GM21717 (cell line): ENCODE data around the gene NPFFR2.
"Not testable (repeated sequence)": the region's sequence is repeated elsewhere in the genome, so short reads cannot be mapped to it uniquely, and the experiment has no call there.

ENCODE experiments used
- ATAC-seq: cut with Tn5 transposase; IDR thresholded peaks from one replicate; pipeline ENCODE4 v1.9.1; 2021; ENCODE audit warnings: mild to moderate bottlenecking, moderate library complexity; ENCODE audit not compliant: unreplicated experiment

NPFFR2 gene

GRCh38 chr4:72111863-72112262 is 80.1 kb downstream of the NPFFR2 start:
- ATAC-seq: no peak

GRCh38 chr4:72112514-72113156 is 80.8 kb downstream of the NPFFR2 start:
- peak; percentile 87 for ATAC-seq

DNA sequence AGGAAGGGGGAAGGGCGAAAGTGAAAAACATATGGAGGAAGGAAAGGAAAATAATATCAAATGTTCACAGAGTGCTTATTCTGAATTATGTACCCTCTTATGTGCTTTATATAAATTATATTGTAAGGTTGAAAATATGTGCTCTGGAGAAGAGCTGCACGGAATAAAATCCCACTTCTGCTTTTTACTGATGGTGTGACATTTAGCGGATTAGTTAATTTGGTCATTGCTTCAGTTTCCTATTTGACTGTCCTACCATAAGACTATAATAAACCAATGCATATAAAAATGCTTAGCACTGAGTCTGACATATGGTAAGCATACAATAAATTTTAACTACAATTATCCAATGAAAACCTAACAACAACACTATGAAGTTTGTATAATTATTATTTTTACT is 86.2 kb downstream of the NPFFR2 start:
- ATAC-seq: no peak

- ATAC-seq: no peak
These were observed 88.1 kb downstream of the NPFFR2 start for GRCh38 chr4:72119946-72120345.

DNA sequence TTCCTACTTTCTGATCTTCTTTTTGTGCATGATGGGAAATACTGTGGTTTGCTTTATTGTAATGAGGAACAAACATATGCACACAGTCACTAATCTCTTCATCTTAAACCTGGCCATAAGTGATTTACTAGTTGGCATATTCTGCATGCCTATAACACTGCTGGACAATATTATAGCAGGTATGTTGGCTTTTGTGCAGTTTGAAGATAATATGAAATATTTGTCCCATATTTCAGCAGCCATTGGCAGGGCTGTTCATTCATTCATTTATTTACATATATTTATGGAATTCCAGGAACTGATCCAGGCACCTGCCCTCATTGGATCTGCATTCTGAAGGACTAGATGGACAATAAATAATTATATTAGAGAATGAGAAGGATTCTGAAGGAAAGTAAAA is 96.9 kb downstream of the NPFFR2 start:
- ATAC-seq: no peak

- no peak for ATAC-seq
These were observed 104.6 kb downstream of the NPFFR2 start for GRCh38 chr4:72136429-72136828.

- not testable (repeated sequence) for ATAC-seq
These were observed 108.2 kb downstream of the NPFFR2 start for GRCh38 chr4:72139997-72140396.

DNA sequence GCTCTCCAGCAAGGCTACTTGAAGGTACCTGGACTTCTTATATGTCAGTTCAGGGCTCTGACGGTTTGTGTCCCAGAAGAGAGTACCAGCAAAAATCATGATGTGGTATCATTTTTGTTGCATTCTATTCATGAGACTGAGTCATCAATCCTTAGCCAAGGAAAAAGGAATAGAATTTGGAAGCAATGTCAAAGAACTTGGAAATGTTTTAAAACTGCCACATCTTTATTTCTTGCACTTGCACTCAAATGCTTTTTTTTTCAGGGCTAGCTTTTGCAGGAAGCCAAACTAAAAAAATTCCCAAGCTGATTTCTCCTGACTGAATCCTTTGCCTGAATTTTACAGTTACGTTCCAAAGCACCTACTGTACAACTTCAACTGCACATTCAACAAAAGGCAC is 112.4 kb downstream of the NPFFR2 start:
- no peak for ATAC-seq

GRCh38 chr4:72152731-72153130 is 120.9 kb downstream of the NPFFR2 start:
- no peak for ATAC-seq

GRCh38 chr4:72153634-72154033 is 121.8 kb downstream of the NPFFR2 start:
- ATAC-seq: not testable (repeated sequence)

DNA sequence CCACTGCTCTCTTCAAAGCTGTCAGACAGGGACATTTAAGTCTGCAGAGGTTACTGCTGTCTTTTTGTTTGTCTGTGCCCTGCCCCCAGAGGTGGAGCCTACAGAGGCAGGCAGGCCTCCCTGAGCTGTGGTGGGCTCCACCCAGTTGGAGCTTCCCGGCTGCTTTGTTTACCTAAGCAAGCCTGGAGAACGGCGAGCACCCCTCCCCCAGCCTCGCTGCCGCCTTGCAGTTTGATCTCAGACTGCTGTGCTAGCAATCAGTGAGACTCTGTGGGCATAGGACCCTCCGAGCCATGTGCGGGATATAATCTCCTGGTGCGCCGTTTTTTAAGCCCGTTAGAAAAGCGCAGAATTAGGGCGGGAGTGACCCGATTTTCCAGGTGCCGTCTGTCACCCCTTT is 137.5 kb downstream of the NPFFR2 start:
- not testable (repeated sequence) for ATAC-seq

- no peak for ATAC-seq
These were observed 138.1 kb downstream of the NPFFR2 start for GRCh38 chr4:72169861-72170260.

DNA sequence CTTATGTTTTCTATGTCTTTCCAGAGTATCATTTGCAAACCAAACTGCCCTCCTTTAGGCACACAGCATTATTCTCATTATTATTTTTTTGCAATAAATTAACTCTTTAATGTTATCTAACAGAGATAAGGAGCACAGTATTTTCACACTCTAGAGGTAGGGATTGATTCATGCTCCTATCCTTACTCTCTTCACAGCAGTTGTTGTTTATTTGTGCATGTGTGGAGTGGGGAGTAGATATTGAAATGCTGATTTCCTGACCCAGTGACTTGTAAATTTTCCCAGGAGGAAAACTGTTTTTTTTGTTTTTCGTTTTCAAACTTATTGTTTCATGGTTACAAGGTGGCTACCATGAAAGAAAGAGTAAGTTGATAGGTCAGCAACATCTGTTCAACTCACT is 140.0 kb downstream of the NPFFR2 start:
- ATAC-seq: no peak

GRCh38 chr4:72179342-72179741 is 147.5 kb downstream of the NPFFR2 start:
- no peak for ATAC-seq

DNA sequence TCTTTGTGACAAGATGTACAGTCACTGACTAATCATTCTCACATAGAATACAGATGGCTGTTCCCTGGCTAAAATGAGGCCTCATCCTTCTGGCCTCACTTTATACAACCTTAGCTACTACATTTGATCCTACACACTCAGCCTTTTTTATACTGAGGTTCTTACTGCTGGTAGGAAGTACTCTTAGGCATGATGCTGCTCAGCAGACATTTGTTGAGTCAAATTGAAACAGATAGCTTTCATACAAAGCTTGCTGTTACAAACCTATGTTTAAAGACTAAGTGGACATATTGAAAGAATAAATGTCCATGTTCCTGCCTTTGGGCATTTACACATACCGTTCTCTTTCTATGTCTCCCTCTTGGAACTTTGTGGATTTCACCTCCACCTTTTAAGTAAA is 154.9 kb downstream of the NPFFR2 start:
- peak; percentile 81 for ATAC-seq

- ATAC-seq: no peak
These were observed 162.2 kb downstream of the NPFFR2 start for GRCh38 chr4:72194046-72194445.

DNA sequence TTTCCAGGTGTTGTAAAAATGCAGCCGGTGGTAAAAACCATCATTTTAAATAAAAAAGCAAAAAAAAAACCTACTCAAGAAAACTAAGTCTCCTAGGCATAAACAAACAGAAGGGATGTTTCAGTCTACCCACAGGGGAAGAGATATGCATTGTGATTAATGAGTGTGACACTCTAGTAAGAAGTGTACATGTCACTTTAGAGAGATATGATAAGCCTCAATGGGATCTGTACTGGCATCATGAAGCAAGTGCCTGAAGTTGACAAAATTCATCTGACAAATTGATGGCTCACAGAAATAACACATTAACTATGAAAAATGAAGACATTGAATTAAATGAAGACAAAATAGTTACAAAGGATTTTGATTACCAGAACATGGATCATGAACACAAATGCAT is 162.7 kb downstream of the NPFFR2 start:
- ATAC-seq: no peak
